K562 (cell line): ENCODE results near the gene NFIC. TPM values are rescaled to one million over a fixed set of nuclear protein-coding genes. Genes with fewer than 3 reads are reported as not detected.

ENCODE experiments used
- ATAC-seq: fragments of 200-7000 bp; cut with Tn5 transposase; 3 replicates; pipeline ENCODE4 v1.9.1; 2020; ENCODE audit warnings: moderate library complexity
- BruUV-seq: library from RNA; stranded (reverse); fragments of 400-500 nt; replicated peaks from 2 replicates; lab custom pipeline; 2021; lab: Mats Ljungman, UMichigan
- CTCF ChIA-PET: fragments of 300-600 bp; formaldehyde crosslinking; extraction: SDS; loops from one replicate; lab custom pipeline; 2021; ENCODE audit warnings: low intra/inter-chr PET ratio; lab: Yijun Ruan, JAX
- POLR2A ChIA-PET: fragments of 300-600, 350-650 bp; sonication (Branson Sonifier 250); formaldehyde crosslinking; extraction: SDS; loops from one replicate; lab custom pipeline; 2021; ENCODE audit warnings: antibody characterized with exemption, inconsistent platforms; lab: Yijun Ruan, JAX
- DNase-seq, 4 experiments: peaks; one replicate each; pipeline versions ENCODE4 v3.0.0 to v3.0.0-alpha.2; 2011 to 2018; ENCODE audit warnings: low spot score in 3 of 4, mixed read lengths in 3 of 4; ENCODE audit errors: extremely low read depth in 1 of 4
- FAIRE-seq: peaks from 2 replicates; lab custom pipeline; 2011; peaks lifted over from hg19 to GRCh38; lab: Jason Lieb, UNC
- H2AFZ ChIP-seq: 2 replicates; pipeline ENCODE4 v1.6.0; 2011; ENCODE audit warnings: low read depth, low read length, control low read depth, inconsistent platforms
- H3K27ac ChIP-seq: fragments of 200-600 bp; 3 replicates; pipeline ENCODE4 v1.8.0; 2011; ENCODE audit warnings: low read depth, mild to moderate bottlenecking, control low read depth, inconsistent platforms, low read length, moderate library complexity, mixed read lengths; ENCODE audit errors: extremely low read depth
- H3K27me3 ChIP-seq, 2 experiments: fragments of 300-600 bp in 1 of 2; 2 replicates in 1 of 2; 3 replicates in 1 of 2; pipeline versions ENCODE4 v1.6.0 to v1.8.0; 2011; ENCODE audit warnings: inconsistent platforms in 2 of 2, low read length in 2 of 2, mild to moderate bottlenecking in 1 of 2, mixed read lengths in 1 of 2, moderate library complexity in 1 of 2; ENCODE audit not compliant: control insufficient read depth in 2 of 2, insufficient read depth in 2 of 2
- H3K36me3 ChIP-seq: fragments of 300-600 bp; 3 replicates; pipeline ENCODE4 v1.8.0; 2011; ENCODE audit warnings: mild to moderate bottlenecking, low read length, inconsistent platforms; ENCODE audit not compliant: control insufficient read depth, insufficient read depth
- H3K4me1 ChIP-seq, 2 experiments: fragments of 200-600 bp in 1 of 2; replicated peaks in 1 of 2; 2 replicates in 1 of 2; 3 replicates in 1 of 2; pipeline versions ENCODE4 v1.5.1 to v1.8.0; 2011; ENCODE audit warnings: inconsistent platforms in 2 of 2, low read length in 2 of 2, mild to moderate bottlenecking in 1 of 2, mixed read lengths in 1 of 2, moderate library complexity in 1 of 2; ENCODE audit not compliant: control insufficient read depth in 2 of 2, insufficient read depth in 2 of 2
- H3K4me2 ChIP-seq: 2 replicates; pipeline ENCODE4 v1.6.1; 2011; ENCODE audit warnings: low read length, control low read depth, inconsistent platforms, mixed read lengths; ENCODE audit not compliant: insufficient read depth
- H3K4me3 ChIP-seq: fragments of 200-600 bp; sonication (generic), shearing (Covaris generic); 2 replicates; pipeline ENCODE4 v1.5.1; 2016; ENCODE audit warnings: control low read depth, inconsistent platforms
- H3K79me2 ChIP-seq: fragments of 200-600 bp; 3 replicates; pipeline ENCODE4 v1.8.0; 2011; ENCODE audit warnings: low read length, inconsistent platforms; ENCODE audit not compliant: control insufficient read depth, insufficient read depth
- H3K9ac ChIP-seq, 2 experiments: 2 replicates each; pipeline versions ENCODE4 v1.6.0 to v1.6.1; 2011; ENCODE audit warnings: low read depth in 2 of 2, low read length in 2 of 2, control low read depth in 1 of 2, inconsistent platforms in 1 of 2, mild to moderate bottlenecking in 1 of 2, mixed read lengths in 1 of 2; ENCODE audit not compliant: insufficient read depth in 1 of 2
- H3K9me1 ChIP-seq: one replicate; pipeline ENCODE4 v1.6.0; 2011; ENCODE audit warnings: inconsistent platforms, mild to moderate bottlenecking, low read length, moderate library complexity; ENCODE audit not compliant: control insufficient read depth, insufficient read depth
- H3K9me3 ChIP-seq: replicated peaks from 2 replicates; pipeline ENCODE4 v1.5.1; 2011; ENCODE audit warnings: low read depth, low read length, inconsistent platforms; ENCODE audit not compliant: control insufficient read depth, insufficient read depth
- H4K20me1 ChIP-seq: replicated peaks from 2 replicates; pipeline ENCODE4 v1.6.1; 2011; ENCODE audit warnings: low read length, inconsistent platforms, mixed read lengths; ENCODE audit not compliant: control insufficient read depth, insufficient read depth
- PHTF2 ChIP-seq: fragments of 250-450 bp; sonication (Bioruptor Pico); IDR thresholded peaks from 2 replicates; pipeline ENCODE4 v1.5.0; 2021; ENCODE audit warnings: mild to moderate bottlenecking
- WGBS: fragments of 100-300 bp; shearing (Covaris generic); methylation state at CpG from one replicate; pipeline ENCODE4 v1.1.6; 2016; ENCODE audit warnings: low coverage, mixed read lengths; ENCODE audit not compliant: insufficient coverage; ENCODE audit errors: missing lambda C conversion rate; 5-methylcytosine and 5-hydroxymethylcytosine counted together
- in situ Hi-C: fragments of 300-500 bp; cut with MboI; formaldehyde crosslinking; loops from 4 replicates; pipeline ENCODE4 v1.15.0; 2018; ENCODE audit warnings: inconsistent platforms, mixed read lengths
- intact Hi-C: fragments of 100-400 bp; cut with micrococcal nuclease; formaldehyde crosslinking; loops from 2 replicates; pipeline ENCODE4 v1.14.2; 2022
- polyA plus RNA-seq, 8 experiments: library from polyadenylated mRNA; depleted of rRNA in 4 of 8; stranded (reverse) in 5 of 8; unstranded in 3 of 8; fragments of >200 nt; fragmentation: Nextera tagmentation in 2 of 8; fragmentation: Illumina TruSeq in 1 of 8; extraction: Ambion mirVana in 2 of 8; extraction: Trizol in 1 of 8; gene quantifications; 2 replicates each; pipeline versions ENCODE4 v1.2.1 to v1.2.3, GENCODE V29; 2011 to 2014; ENCODE audit warnings: inconsistent platforms in 1 of 8, missing spikeins in 1 of 8
- total RNA-seq, 7 experiments: library from RNA; depleted of rRNA in 6 of 7; stranded (reverse); fragments of >200 nt in 6 of 7; fragmentation: Illumina TruSeq in 2 of 7; extraction: Trizol in 2 of 7; gene quantifications; 2 replicates each; pipeline versions ENCODE4 v1.2.1 to v1.2.3, GENCODE V29; 2011 to 2021; ENCODE audit warnings: low replicate concordance in 1 of 7
- TF ChIP-seq, protein P1 (sequence below): fragments of 250-450 bp; sonication (Bioruptor Pico); IDR thresholded peaks from 2 replicates; pipeline ENCODE4 v1.4.0; 2020; ENCODE audit warnings: mild to moderate bottlenecking, moderate library complexity
- TF ChIP-seq, protein P2 (sequence below): fragments of 250-450 bp; sonication (Bioruptor Pico); IDR thresholded peaks from 2 replicates; pipeline ENCODE4 v1.9.0; 2021; ENCODE audit warnings: mild to moderate bottlenecking

Gene NFIC
- total and polyA plus RNA-seq, 9 of the 15 experiments (the other 6 are each of a cell fraction or from before 2014, with no cell fraction given): 0.71 to 62.1 (median 6.9) TPM

DNA sequence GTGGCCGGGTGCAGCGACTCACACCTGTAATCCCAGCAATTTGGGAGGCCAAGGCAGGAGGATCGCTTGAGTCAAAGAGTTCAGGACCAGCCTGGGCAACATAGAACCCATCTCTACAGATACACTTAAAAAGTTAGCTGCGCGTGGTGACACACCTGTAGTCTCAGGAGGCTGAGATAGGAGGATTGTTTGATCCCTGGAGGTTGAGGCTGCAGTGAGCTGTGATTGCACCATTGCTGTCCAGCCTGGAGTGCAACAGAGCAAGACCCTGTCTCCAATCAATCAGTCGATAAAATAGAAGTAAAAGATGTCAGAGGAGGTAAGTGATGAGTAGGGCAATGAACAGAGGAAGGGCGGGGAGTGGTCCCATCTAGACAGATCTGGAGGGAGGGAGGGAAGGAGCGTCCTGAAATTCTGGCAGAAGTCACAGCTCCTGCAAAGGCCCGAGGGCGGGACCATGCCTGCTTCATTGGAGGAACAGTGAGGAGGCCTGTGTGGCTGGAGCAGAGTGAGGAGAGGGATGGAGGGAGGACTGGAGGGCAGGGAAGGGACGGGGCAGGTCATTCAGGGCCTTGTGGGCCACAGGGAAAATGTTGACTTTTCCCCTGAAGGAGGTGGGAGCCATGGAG, 104.2 kb downstream of the NFIC start:
- CTCF ChIA-PET: interaction anchor here (0.9 to 2.4 kb wide), 3 partner anchors 146 to 166 kb away, joined by 3 to 11 read pairs (median 8); no protein-coding TSS in a partner anchor
- ATAC-seq: no peak
- no peak for DNase-seq
- Histone ChIP-seq H3K4me3 (no peak overlapping the region), H3K9ac (no peak overlapping the region), H3K27ac (no peak overlapping the region), H3K4me1 (peaks cover 0 to 14% of the 10 kb centered on the region in 2 experiments; a peak in 2 of 5 replicates), H3K79me2 (no peaks in the 10 kb centered on the region), H3K4me2 (no peak overlapping the region), H3K9me3 (peaks cover 7% of the 10 kb centered on the region), H4K20me1 (no peaks in the 10 kb centered on the region), H3K9me1 (no peaks in the 10 kb centered on the region), H3K36me3 (no peaks in the 10 kb centered on the region), H2AFZ (no peak overlapping the region), H3K27me3 (no peaks in the 10 kb centered on the region)
- FAIRE-seq: peak; percentile 64
- intact Hi-C loops: no loop called here
- 26% methylated on average over 10 of the region's 11 CpGs for WGBS
- in situ Hi-C loops: loop anchor here (5.0 kb wide), 1 partner anchor 143 kb away; no protein-coding TSS in a partner anchor
- TF ChIP-seq, protein P1, sequence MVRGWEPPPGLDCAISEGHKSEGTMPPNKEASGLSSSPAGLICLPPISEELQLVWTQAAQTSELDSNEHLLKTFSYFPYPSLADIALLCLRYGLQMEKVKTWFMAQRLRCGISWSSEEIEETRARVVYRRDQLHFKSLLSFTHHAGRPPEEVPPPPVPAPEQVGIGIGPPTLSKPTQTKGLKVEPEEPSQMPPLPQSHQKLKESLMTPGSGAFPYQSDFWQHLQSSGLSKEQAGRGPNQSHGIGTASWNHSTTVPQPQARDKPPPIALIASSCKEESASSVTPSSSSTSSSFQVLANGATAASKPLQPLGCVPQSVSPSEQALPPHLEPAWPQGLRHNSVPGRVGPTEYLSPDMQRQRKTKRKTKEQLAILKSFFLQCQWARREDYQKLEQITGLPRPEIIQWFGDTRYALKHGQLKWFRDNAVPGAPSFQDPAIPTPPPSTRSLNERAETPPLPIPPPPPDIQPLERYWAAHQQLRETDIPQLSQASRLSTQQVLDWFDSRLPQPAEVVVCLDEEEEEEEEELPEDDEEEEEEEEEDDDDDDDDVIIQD (CRISPR knock-in tag): no peak
- no peak for TF ChIP-seq PHTF2
- TF ChIP-seq, protein P2, sequence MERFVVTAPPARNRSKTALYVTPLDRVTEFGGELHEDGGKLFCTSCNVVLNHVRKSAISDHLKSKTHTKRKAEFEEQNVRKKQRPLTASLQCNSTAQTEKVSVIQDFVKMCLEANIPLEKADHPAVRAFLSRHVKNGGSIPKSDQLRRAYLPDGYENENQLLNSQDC (CRISPR knock-in tag): no peak
- POLR2A ChIA-PET: interaction anchor here (0.7 to 1.2 kb wide), 3 partner anchors 13 to 51 kb away, joined by 3 read pairs; no protein-coding TSS in a partner anchor
- BruUV-seq: no TSS peak
